ENCODE data around the gene TCP10L.
"Not testable (repeated sequence)": the region's sequence is repeated elsewhere in the genome, so short reads cannot be mapped to it uniquely, and the experiment has no call there.

TCP10L gene

GRCh38 chr21:32539378-32539777 lies 45.9 kb downstream of the TCP10L start:
- Histone ChIP-seq H3K4me3 (ENCODE audit: low read length) (no peak overlapping the region), H3K27me3 (ENCODE audit: insufficient read depth, low read length) (peaks cover 2% of the 10 kb centered on the region), H3K36me3 (ENCODE audit: insufficient read depth, low read length) (no peaks in the 10 kb centered on the region), H3K9me3 (ENCODE audit: low read length) (no peaks in the 10 kb centered on the region), H3K4me1 (ENCODE audit: insufficient read depth, low read length) (no peaks in the 10 kb centered on the region), H2AFZ (ENCODE audit: low read depth, low read length) (no peak overlapping the region)

GRCh38 chr21:32538147-32538792 lies 47.1 kb downstream of the TCP10L start:
- peaks cover 2% of the 10 kb centered on the region for H3K27me3 ChIP-seq (ENCODE audit: insufficient read depth, low read length)
- H2AFZ ChIP-seq (ENCODE audit: low read depth, low read length): no peak overlapping the region
- no peaks in the 10 kb centered on the region for H3K4me1 ChIP-seq (ENCODE audit: insufficient read depth, low read length)
- H3K9me3 ChIP-seq (ENCODE audit: low read length): no peaks in the 10 kb centered on the region
- H3K4me3 ChIP-seq (ENCODE audit: low read length): no peak overlapping the region
- H3K36me3 ChIP-seq (ENCODE audit: insufficient read depth, low read length): no peaks in the 10 kb centered on the region

DNA sequence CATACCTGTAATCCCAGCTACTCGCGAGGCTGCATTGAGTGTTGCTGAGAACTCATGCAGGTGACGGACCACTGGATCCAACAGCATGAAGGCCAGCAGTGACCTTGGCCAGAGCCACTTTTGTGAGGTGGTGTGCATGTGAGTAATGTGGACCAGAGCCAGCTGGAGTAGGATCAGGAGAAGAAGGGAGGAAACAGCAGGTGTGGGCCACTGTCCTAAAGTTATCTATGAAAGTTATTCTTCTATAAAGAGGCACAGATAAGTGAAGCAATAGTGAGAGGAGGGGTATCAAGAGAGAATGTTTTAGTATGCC lies 47.8 kb downstream of the TCP10L start:
- Histone ChIP-seq H3K4me3 (ENCODE audit: low read length) (no peak overlapping the region), H3K4me1 (ENCODE audit: insufficient read depth, low read length) (no peaks in the 10 kb centered on the region), H3K27me3 (ENCODE audit: insufficient read depth, low read length) (peaks cover 2% of the 10 kb centered on the region), H3K9me3 (ENCODE audit: low read length) (no peaks in the 10 kb centered on the region), H3K36me3 (ENCODE audit: insufficient read depth, low read length) (no peaks in the 10 kb centered on the region), H2AFZ (ENCODE audit: low read depth, low read length) (no peak overlapping the region)

DNA sequence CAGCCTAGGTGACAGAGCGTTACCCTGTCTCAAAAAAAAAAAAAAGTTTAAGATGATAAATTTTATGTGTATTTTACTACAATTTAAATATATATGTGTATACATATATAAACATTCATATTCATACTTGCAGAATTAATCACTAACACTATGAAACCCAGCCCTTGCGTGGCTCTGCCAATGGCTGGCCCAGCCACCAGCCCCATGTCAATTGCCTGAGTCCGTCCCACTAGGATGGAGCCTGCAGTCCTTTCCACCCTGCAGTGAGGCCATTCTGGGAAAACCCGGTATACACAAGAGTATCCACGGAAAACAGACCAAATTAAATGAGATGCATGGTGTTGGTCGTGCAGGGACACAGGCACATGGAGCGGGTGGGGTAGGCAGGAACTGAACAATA lies 49.7 kb downstream of the TCP10L start:
- peaks cover 2% of the 10 kb centered on the region for H3K27me3 ChIP-seq (ENCODE audit: insufficient read depth, low read length)
- H3K4me1 ChIP-seq (ENCODE audit: insufficient read depth, low read length): no peaks in the 10 kb centered on the region
- H2AFZ ChIP-seq (ENCODE audit: low read depth, low read length): no peak overlapping the region
- H3K9me3 ChIP-seq (ENCODE audit: low read length): no peaks in the 10 kb centered on the region
- no peak overlapping the region for H3K4me3 ChIP-seq (ENCODE audit: low read length)
- no peaks in the 10 kb centered on the region for H3K36me3 ChIP-seq (ENCODE audit: insufficient read depth, low read length)

GRCh38 chr21:32534113-32534512 lies 51.2 kb downstream of the TCP10L start:
- Histone ChIP-seq H3K27me3 (ENCODE audit: insufficient read depth, low read length) (no peaks in the 10 kb centered on the region), H2AFZ (ENCODE audit: low read depth, low read length) (no peak overlapping the region), H3K9me3 (ENCODE audit: low read length) (no peaks in the 10 kb centered on the region), H3K36me3 (ENCODE audit: insufficient read depth, low read length) (no peaks in the 10 kb centered on the region), H3K4me1 (ENCODE audit: insufficient read depth, low read length) (no peaks in the 10 kb centered on the region), H3K4me3 (ENCODE audit: low read length) (no peak overlapping the region)

GRCh38 chr21:32533611-32534010 lies 51.7 kb downstream of the TCP10L start:
- no peak overlapping the region for H2AFZ ChIP-seq (ENCODE audit: low read depth, low read length)
- no peaks in the 10 kb centered on the region for H3K9me3 ChIP-seq (ENCODE audit: low read length)
- H3K4me1 ChIP-seq (ENCODE audit: insufficient read depth, low read length): no peaks in the 10 kb centered on the region
- H3K36me3 ChIP-seq (ENCODE audit: insufficient read depth, low read length): no peaks in the 10 kb centered on the region
- H3K27me3 ChIP-seq (ENCODE audit: insufficient read depth, low read length): no peaks in the 10 kb centered on the region
- no peak overlapping the region for H3K4me3 ChIP-seq (ENCODE audit: low read length)

- Histone ChIP-seq H2AFZ (ENCODE audit: low read depth, low read length) (no peak overlapping the region), H3K36me3 (ENCODE audit: insufficient read depth, low read length) (no peaks in the 10 kb centered on the region), H3K4me3 (ENCODE audit: low read length) (no peak overlapping the region), H3K4me1 (ENCODE audit: insufficient read depth, low read length) (no peaks in the 10 kb centered on the region), H3K9me3 (ENCODE audit: low read length) (no peaks in the 10 kb centered on the region), H3K27me3 (ENCODE audit: insufficient read depth, low read length) (no peaks in the 10 kb centered on the region)
Measured at GRCh38 chr21:32533053-32533452, 52.3 kb downstream of the TCP10L start.

GRCh38 chr21:32532636-32533035 lies 52.7 kb downstream of the TCP10L start:
- Histone ChIP-seq H3K4me1 (ENCODE audit: insufficient read depth, low read length) (no peaks in the 10 kb centered on the region), H2AFZ (ENCODE audit: low read depth, low read length) (no peak overlapping the region), H3K36me3 (ENCODE audit: insufficient read depth, low read length) (no peaks in the 10 kb centered on the region), H3K27me3 (ENCODE audit: insufficient read depth, low read length) (no peaks in the 10 kb centered on the region), H3K9me3 (ENCODE audit: low read length) (no peaks in the 10 kb centered on the region), H3K4me3 (ENCODE audit: low read length) (no peak overlapping the region)

DNA sequence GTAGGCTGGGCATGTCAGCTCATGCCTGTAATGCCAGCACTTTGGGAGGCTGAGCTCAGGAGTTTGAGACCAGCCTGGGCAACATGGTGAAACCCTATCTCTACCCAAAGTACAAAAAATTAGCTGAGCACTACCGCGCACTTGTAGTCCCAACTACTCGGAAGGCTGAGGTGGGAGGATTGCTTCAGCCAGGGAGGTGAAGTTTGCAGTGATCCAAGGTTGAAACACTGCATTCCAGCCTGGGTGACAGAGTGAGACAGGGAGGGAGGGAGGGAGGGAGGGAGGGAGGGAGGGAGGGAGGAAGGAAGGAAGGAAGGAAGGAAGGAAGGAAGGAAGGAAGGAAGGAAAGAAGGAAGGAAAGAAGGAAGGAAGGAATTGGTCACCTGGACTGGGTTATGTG lies 53.8 kb downstream of the TCP10L start:
- not testable (repeated sequence) for H3K9me3 ChIP-seq (ENCODE audit: low read length); H3K4me1 ChIP-seq (ENCODE audit: insufficient read depth, low read length); H2AFZ ChIP-seq (ENCODE audit: low read depth, low read length); H3K4me3 ChIP-seq (ENCODE audit: low read length); H3K36me3 ChIP-seq (ENCODE audit: insufficient read depth, low read length); H3K27me3 ChIP-seq (ENCODE audit: insufficient read depth, low read length)

DNA sequence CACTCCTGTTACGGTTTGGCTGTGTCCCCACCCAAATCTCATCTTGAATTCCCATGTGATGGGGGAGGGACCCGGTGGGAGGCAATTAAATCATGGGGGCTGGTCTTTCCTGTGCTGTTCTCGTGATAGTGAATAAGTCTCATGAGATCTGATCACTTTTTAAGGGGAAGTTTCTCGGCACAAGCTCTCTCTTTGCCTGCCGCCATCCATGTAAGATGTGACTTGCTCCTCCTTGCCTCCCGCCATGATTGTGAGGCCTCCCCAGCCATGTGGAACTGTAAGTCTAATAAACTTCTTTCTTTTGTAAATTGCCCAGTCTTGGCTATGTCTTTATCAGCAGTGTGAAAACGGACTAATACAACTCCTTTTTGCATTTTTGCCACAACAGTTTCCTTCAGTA lies 54.5 kb downstream of the TCP10L start:
- not testable (repeated sequence) for H3K4me3 ChIP-seq (ENCODE audit: low read length); H3K4me1 ChIP-seq (ENCODE audit: insufficient read depth, low read length); H2AFZ ChIP-seq (ENCODE audit: low read depth, low read length); H3K27me3 ChIP-seq (ENCODE audit: insufficient read depth, low read length); H3K36me3 ChIP-seq (ENCODE audit: insufficient read depth, low read length); H3K9me3 ChIP-seq (ENCODE audit: low read length)

DNA sequence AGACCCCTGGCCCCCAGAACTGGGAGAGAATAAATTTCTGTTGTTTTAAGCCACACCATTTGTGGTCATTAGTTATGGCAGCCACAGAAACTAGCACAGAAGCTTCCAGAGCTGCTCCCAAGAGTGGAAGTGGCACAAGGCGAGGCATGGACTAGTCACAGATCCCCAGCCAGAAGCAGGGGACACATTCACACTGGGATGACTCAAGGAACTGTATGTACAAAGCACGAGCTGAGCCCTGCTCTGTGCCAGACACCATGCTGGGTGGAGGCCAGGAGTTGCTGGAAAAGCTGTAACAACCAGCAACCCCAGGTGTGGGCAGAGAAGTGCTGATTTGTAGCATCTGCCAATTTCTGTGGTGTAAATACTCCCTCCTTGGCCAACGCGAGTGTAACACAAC lies 55.6 kb downstream of the TCP10L start:
- Histone ChIP-seq H3K36me3 (ENCODE audit: insufficient read depth, low read length) (no peaks in the 10 kb centered on the region), H3K27me3 (ENCODE audit: insufficient read depth, low read length) (no peaks in the 10 kb centered on the region), H3K4me1 (ENCODE audit: insufficient read depth, low read length) (no peaks in the 10 kb centered on the region), H3K9me3 (ENCODE audit: low read length) (no peaks in the 10 kb centered on the region), H2AFZ (ENCODE audit: low read depth, low read length) (no peak overlapping the region), H3K4me3 (ENCODE audit: low read length) (no peak overlapping the region)

GRCh38 chr21:32525282-32525681 lies 60.0 kb downstream of the TCP10L start:
- no peak overlapping the region for H3K4me3 ChIP-seq (ENCODE audit: low read length)
- H2AFZ ChIP-seq (ENCODE audit: low read depth, low read length): no peak overlapping the region
- H3K9me3 ChIP-seq (ENCODE audit: low read length): no peaks in the 10 kb centered on the region
- peaks cover 6% of the 10 kb centered on the region for H3K4me1 ChIP-seq (ENCODE audit: insufficient read depth, low read length)
- no peaks in the 10 kb centered on the region for H3K36me3 ChIP-seq (ENCODE audit: insufficient read depth, low read length)
- H3K27me3 ChIP-seq (ENCODE audit: insufficient read depth, low read length): no peaks in the 10 kb centered on the region

- H2AFZ ChIP-seq (ENCODE audit: low read depth, low read length): no peak overlapping the region
- no peaks in the 10 kb centered on the region for H3K9me3 ChIP-seq (ENCODE audit: low read length)
- H3K36me3 ChIP-seq (ENCODE audit: insufficient read depth, low read length): no peaks in the 10 kb centered on the region
- no peak overlapping the region for H3K4me3 ChIP-seq (ENCODE audit: low read length)
- no peaks in the 10 kb centered on the region for H3K27me3 ChIP-seq (ENCODE audit: insufficient read depth, low read length)
- H3K4me1 ChIP-seq (ENCODE audit: insufficient read depth, low read length): peaks cover 6% of the 10 kb centered on the region
Measured at GRCh38 chr21:32523988-32524719, 61.2 kb downstream of the TCP10L start.
